ENCODE data around the gene NME7.

Gene NME7

DNA sequence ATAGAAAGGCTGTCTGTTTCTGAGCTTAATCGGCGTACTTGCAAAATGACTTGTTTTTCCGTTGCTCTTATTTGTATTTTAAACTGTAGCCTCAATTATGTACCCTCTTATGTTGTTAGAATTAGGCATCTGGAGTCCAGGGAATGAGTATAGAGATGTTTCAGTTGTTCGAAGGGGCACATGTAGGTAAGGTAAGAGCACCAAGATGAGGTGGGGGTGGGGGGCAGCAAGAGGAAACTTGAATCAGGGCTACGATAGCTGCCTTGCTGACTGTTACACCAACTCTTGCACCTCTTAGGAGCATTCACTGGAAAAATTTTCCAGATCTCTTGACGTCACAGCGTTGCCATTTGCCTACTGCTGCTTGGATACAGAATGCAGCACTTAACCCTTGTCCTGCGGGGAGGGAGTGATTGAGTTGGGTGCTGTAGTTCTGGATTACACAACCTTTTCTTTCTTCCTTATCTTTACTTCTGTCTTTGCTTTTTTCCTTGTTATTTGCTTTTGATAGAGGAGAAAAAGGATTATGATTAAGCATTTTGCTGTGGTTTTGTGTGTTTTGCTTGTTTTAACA, 257.9 kb downstream of the NME7 start:
- TF ChIP-seq, protein P1, sequence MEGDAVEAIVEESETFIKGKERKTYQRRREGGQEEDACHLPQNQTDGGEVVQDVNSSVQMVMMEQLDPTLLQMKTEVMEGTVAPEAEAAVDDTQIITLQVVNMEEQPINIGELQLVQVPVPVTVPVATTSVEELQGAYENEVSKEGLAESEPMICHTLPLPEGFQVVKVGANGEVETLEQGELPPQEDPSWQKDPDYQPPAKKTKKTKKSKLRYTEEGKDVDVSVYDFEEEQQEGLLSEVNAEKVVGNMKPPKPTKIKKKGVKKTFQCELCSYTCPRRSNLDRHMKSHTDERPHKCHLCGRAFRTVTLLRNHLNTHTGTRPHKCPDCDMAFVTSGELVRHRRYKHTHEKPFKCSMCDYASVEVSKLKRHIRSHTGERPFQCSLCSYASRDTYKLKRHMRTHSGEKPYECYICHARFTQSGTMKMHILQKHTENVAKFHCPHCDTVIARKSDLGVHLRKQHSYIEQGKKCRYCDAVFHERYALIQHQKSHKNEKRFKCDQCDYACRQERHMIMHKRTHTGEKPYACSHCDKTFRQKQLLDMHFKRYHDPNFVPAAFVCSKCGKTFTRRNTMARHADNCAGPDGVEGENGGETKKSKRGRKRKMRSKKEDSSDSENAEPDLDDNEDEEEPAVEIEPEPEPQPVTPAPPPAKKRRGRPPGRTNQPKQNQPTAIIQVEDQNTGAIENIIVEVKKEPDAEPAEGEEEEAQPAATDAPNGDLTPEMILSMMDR (IDR thresholded peaks at IDR 0.05; ENCODE audit: low read depth, low read length, missing control alignments), result no peak
- peak overlapping the region; percentile 6; the same call in 1 of the 2 replicates for H3K4me3 ChIP-seq (ENCODE audit: low read depth, low read length)
- no peak for DNase-seq (ENCODE audit: low read depth)

GRCh38 chr1:169108863-169109560, 258.6 kb downstream of the NME7 start:
- H3K4me3 ChIP-seq (ENCODE audit: low read depth, low read length), result peak overlapping the region; percentile 2; the same call in 1 of the 2 replicates
- TF ChIP-seq, protein P1 (IDR thresholded peaks at IDR 0.05; ENCODE audit: low read depth, low read length, missing control alignments), result peak; percentile 37
- no peak for DNase-seq (ENCODE audit: low read depth)

DNA sequence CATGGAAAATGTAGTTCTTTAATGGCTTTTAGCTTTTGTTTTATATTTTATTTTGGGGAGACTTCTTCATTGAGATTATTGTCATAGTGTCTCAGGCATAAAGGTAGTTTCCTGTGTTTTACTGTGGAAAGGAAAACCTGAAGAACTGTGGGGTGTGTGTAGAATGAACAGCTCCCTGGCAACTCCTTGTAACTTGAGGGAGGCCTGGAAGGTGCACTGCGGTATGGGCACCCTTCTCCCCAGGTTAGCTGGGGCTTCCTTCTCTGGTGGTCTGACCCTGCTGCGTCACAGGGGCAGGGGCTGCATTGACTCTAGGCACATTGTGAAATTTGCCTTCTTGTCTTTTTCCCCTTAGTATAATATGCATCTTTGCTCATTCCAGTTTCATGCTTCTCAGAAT, 259.4 kb downstream of the NME7 start:
- H3K4me3 ChIP-seq (ENCODE audit: low read depth, low read length), result peak overlapping the region; percentile 63
- TF ChIP-seq, protein P1 (IDR thresholded peaks at IDR 0.05; ENCODE audit: low read depth, low read length, missing control alignments), result no peak
- no peak for DNase-seq (ENCODE audit: low read depth)

- TF ChIP-seq, protein P1 (IDR thresholded peaks at IDR 0.05; ENCODE audit: low read depth, low read length, missing control alignments), result no peak
- DNase-seq (ENCODE audit: low read depth), result no peak
- H3K4me3 ChIP-seq (ENCODE audit: low read depth, low read length), result peak overlapping the region; percentile 63
These were observed 259.9 kb downstream of the NME7 start for GRCh38 chr1:169107603-169108208.

- H3K4me3 ChIP-seq (ENCODE audit: low read depth, low read length), result peak overlapping the region; percentile 63
- TF ChIP-seq, protein P1 (IDR thresholded peaks at IDR 0.05; ENCODE audit: low read depth, low read length, missing control alignments), result no peak
- no peak for DNase-seq (ENCODE audit: low read depth)
These were observed 260.5 kb downstream of the NME7 start for GRCh38 chr1:169106921-169107602.

DNA sequence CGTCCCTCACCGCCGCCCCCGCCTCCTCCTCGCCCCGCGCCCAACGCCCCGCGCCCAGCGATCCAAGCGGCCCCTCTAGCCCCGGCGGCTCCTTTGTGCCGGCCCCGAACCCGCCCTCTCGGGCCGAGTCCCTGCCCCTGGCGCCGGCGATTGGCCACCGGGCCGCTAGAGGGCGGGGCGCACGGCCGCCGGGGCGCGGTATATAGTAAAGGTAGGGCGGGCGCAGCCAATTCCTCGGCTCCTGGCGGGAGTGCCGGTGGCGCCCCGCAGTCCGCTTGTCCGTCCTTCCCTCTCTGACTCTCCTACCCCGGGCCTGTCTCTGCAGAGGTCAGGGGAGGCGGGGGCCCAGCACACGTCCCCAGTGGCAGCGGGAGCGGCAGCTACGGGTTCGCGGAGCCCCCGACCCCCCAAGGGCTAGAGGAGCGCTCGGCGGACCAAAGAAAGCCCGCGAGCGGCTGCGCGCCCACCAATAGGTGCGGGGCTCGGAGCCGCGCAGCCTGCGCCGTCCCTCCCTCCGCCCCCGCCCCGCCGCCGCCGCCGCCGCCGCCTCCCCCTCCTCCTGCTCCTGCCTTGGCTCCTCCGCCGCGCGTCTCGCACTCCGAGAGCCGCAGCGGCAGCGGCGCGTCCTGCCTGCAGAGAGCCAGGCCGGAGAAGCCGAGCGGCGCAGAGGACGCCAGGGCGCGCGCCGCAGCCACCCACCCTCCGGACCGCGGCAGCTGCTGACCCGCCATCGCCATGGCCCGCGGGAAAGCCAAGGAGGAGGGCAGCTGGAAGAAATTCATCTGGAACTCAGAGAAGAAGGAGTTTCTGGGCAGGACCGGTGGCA, 261.3 kb downstream of the NME7 start, which contains the start of gene ATP1B1:
Gene ATP1B1, plus strand, starts transcription at position 596 of the 826 bp plus-strand sequence. Its CDS starts 140 bp downstream, at position 736.
- TF ChIP-seq, protein P1 (IDR thresholded peaks at IDR 0.05; ENCODE audit: low read depth, low read length, missing control alignments), result peak; percentile 26
- no peak for DNase-seq (ENCODE audit: low read depth)
- H3K4me3 ChIP-seq (ENCODE audit: low read depth, low read length), result peak within 1 kb of the TSS; percentile 63
